Activated T-cell treated with anti-CD3 and anti-CD28 coated beads for 48 hours (primary cell): ENCODE data around the gene ASB14.
"Not testable (repeated sequence)": the region's sequence is repeated elsewhere in the genome, so short reads cannot be mapped to it uniquely, and the experiment has no call there.

Experiments used
- DNase-seq: peaks from one replicate; pipeline ENCODE4 v3.0.0-alpha.2; 2020; ENCODE audit warnings: low read depth

The ASB14 gene

DNA sequence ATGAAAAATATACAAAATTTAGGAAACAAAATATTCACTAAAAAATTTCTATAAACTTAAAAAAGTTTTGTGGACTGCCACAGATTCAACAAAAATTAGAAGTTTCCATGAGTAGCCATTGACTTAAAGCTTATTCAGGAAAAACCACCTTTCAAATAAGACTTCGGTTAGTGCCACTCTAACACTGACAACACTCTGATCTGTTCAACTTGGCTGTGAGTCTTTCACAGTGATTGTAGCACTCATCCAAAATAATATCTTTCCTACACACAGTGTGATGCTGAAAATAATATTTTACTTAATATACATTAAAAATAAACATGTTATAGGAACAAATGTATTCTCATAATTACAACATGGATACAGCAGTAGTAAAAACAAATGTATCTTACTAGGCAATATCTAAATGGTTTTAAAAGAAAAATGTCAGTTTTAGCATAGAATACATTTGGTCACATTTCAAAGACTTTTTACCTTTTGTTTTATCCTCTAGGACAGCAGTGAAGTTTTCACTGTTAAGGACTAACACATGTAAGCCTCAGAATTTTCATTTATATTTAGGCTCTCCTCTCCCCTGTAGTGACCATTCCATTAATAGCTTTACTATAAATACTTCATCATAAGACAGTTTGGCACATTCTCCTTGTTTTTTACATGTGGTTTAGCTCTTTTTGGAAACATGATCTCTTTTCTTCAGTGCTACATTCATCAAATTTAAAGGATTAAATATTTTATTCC, at the start of gene ASB14:
TSS of gene ASB14 (minus strand) at position 527 of the 738 bp plus-strand sequence. CDS start 652 bp downstream, outside the sequence.
- DNase-seq, result no peak

DNA sequence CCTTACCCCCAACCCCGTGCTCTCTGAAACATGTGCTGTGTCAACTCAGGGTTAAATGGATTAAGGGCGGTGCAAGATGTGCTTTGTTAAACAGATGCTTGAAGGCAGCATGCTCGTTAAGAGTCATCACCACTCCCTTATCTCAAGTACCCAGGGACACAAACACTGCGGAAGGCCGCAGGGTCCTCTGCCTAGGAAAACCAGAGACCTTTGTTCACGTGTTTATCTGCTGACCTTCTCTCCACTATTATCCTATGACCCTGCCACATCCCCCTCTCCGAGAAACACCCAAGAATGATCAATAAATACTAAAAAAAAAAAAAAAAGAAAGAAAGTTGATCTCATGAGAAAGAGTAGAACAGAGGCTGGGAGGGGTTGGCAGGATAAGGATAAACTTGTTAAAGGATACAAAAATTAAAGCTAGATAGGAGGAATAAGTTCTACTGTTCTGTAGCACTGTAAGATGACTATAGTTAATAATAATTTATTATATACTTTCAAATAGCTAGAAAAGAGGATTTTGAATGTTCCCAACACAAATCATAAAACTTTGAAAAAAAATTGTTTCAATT, 46.7 kb upstream of the ASB14 start:
- DNase-seq, result not testable (repeated sequence)

DNA sequence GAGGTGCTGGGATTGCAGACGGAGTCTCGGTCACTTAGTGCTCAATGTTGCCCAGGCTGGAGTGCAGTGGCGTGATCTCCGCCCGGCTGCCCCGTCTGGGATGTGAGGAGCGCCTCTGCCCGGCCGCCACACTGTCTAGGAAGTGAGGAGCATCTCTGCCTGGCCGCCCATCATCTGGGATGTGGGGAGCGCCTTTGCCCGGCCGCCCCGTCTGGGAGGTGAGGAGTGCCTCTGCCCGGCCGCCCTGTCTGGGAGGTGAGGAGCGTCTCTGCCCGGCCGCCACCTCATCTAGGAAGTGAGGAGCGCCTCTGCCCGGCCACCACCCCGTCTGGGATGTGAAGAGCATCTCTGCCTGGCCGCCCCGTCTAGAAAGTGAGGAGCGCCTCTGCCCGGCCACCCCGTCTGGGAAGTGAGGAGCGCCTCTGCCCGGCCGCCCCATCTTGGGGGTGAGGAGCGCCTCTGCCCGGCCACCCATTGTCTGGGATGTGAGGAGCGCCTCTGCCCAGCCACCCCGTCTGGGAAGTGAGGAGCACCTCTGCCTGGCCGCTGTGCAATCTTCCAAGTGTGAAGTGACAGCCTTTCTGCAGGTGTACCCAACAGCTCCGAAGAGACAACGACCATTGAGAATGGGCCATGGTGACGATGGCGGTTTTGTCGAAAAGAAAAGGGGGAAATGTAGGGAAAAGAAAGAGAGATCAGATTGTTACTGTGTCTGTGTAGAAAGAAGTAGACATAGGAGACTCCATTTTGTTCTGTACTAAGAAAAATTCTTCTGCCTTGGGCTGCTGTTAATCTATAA, 46.0 kb upstream of the ASB14 start:
- not testable (repeated sequence) for DNase-seq

DNA sequence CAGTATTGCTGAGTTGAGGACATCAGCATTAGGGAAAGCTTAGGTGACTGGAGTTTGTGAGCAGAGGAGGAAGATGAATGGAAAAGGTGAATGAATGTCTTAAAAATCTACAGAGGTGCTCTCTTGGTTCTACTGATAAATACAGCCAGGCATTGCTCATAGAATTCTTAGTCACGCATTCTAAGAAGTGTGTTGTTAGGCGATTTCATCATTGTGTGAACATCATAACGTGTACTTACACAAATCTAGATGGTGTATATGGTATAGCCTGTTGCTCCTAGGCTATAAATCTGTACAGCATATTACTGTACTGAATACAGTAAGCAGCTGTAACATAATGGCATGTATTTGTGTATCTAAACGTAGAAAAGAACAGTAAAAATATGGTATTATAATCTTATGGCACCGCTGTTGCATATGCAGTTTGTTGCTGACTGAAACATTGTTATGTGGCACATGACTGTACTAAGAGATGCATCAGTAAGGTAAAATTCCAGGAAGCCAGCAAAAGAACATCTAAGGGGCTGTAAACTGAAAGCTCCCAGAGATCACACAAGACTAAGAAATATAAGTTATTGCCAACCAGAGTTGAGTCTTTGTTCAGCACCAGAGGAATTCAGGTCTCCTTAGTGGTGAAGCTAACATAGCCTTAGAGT, 42.9 kb upstream of the ASB14 start:
- no peak for DNase-seq

DNA sequence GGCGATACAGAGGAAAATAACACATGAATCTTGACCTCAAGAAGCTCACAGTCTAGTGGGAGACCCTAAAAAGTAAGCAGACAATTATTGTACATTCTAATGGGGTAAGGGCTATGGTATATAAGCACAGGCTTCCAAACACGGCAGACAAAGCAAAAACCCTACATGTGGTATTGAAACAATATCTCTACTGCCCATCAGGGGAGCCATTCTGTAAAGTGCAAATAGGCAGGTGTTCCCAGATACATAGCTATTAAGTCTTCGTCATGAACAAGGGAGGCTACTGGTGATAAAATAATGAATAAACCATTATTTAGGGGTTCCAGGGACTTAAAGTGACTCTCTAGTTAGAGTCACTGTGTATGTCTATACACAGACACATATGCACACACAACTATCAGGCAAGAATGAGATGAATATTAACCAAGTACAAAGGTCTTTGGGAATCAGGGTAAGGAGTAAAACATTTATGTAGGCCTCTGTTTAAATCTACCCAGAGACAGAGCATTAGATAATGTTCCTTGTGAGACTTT, 38.7 kb upstream of the ASB14 start:
- no peak for DNase-seq

DNA sequence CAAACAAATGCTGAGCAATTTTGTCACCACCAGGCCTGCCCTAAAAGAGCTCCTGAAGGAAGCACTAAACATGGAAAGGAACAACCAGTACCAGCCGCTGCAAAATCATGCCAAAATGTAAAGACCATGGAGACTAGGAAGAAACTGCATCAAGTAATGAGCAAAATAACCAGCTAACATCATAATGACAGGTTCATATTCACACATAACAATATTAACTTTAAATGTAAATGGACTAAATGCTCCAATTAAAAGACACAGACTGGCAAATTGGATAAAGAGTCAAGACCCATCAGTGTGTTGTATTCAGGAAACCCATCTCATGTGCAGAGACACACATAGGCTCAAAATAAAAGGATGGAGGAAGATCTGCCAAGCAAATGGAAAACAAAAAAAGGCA, 34.0 kb upstream of the ASB14 start:
- DNase-seq, result not testable (repeated sequence)

DNA sequence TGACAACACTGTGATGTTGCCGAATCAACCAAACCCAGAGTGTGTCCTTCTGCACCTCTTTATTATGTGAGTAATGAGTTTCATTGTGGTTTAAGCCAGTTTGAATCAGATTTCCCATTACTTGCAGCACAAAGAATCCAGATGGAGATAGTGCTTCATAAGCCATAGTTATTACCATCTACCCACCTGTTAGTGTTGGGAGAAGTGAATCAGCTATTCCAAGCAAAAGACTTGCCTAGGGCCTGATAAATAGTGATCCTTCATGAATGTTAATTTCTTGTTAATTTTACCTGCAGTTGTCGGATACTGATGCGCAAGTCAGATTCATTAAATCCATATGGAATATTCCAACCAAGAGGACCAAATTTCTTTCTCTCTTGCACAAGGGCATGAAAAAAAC, 21.7 kb upstream of the ASB14 start:
- DNase-seq, result no peak

DNA sequence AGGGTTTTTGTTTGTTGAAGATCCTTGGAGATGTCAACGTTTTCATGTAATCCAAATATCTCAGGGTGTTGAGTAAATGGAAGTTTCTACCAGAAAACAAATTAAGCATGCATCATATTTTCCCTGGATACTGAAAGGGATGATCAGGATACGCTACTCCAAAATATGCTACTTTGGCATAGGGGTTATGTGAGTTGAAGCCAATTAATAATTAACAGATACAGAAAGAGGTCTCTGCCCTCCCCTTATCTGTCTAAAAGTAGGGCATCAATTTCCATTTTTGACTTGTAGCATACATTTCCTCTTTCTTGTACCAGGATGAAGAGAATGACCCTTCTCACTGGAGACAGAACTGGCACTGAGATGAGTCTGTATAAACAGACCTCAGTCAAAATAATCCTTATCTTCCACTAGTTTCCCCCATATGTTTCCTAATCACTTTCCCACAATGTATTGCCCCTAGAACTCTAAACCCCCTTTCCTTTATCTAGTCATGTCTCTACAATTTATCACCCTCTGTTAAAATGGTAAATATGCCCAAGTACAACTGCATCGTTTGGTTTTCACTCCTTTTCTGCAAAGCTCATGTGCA, 17.4 kb upstream of the ASB14 start:
- DNase-seq, result no peak

DNA sequence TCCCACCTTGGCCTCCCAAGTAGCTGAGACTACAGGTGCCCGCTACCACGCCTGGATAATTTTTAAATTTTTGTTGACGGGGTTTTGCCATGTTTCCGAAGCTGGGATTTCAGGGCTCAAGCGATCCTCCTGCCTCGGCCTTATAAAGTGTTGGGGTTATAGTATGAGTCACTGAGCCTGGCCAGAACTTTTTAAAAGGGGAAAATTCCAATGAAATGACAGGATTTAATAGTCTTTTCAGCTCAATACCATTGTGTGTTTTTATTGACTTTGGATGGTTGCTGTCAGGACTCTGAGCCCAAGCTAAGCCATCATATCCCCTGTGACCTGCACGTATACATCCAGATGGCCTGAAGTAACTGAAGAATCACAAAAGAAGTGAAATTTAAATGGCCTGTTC, 11.0 kb upstream of the ASB14 start:
- not testable (repeated sequence) for DNase-seq

DNA sequence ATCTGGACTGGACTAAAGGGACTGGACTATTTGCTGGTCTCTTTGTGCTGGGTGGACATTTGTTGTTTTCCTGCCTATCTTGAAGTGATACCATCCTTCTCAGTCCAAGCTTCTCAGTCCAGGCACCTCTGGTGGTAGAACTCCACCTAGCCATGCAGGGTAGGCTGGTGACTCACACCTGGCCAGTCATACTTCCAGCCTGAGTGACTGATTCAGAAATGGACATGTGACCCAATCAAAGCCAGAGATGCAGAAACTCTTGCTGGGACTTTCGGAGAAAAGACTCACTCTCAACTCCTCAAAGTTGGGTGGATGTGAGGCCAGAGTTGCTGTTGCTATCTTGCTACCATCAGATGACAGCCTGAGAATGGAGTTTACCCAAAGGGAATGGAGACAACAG, 5.6 kb upstream of the ASB14 start:
- DNase-seq, result no peak

DNA sequence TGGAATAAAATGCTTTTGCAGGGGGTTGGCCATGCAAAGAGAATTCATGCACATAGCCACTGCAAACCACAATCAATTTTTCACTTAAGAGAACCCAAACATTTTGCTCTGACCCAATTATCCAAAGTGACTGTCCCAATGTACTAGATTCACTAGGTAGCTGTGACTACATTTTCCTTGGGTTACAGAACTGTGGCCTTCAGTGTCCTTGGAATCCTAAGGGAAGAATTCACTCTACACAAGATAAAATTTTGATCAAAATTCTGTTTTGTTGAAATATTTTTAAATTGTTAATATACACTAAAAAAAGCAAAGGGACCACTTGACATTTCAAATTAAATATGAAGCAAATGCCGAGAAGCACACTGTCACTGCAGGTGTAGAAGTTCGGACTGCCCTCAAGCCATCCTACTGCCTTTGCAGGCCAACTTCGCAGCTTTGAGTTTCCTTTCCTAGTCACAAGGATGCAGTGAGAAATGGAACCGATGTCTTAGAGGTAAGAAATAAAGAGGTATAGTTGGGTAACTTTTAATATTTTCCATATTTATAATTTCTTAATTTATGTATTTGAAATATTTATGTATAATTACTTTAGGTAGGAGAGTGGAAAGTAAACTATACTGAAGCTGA, 527 bp upstream of the ASB14 start:
- DNase-seq, result no peak

DNA sequence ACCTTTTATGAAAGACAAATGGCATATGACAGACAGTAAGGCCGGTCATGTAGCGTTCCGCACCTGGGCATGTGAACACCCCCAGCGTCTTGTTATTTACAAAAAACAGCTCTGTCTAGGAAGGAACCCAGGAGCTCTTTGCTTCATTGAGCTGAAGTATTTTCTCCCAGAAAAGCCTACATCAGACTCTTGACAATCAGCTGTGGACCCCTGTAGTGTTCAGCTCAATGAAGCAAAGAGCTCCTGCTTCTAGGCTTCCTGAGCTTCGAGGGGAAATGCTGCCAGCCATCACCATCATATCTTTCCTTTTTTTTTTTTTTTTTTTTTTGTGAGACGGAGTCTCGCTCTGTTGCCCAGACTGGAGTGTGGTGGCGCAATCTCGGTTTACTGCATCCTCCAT, 4.1 kb downstream of the ASB14 start:
- no peak for DNase-seq

DNA sequence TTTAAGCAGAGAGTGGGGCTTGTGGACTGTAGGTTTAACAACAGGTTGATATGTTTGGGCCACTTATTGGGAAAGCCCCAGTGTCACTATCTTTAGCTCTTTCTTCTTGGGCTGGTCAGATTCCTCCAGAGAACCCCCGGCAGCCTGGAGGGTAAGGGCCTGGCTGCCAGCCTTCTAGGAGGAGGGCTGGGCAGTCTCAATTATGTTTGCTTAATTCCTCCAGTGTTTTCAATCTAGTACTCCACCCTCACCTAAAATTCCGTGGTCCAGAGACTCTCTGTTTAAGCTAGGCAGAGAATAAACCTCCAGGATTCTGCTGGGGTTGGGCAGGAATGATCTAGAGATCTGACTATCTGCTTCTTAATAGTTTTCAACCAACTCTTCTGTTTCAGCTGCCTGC, 5.3 kb downstream of the ASB14 start:
- no peak for DNase-seq

DNA sequence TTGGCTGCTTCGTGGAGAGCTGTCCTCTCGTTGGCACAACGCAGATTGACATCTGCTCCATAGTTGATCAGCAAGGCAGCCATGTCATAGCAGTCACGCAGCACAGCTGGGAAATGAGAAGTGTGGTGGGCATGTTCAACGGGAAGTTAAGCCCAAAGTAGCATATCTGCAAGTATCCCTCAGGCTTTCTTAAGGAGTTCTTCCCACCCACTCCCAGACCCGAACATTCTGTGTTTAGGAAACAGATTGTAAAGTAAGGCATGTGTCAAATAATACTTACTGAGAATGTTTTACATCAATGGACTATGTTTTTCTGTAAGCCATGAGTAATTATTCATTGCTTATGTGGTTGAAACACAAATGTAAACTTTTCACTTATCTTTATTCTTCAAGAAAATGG, 9.2 kb downstream of the ASB14 start:
- no peak for DNase-seq

DNA sequence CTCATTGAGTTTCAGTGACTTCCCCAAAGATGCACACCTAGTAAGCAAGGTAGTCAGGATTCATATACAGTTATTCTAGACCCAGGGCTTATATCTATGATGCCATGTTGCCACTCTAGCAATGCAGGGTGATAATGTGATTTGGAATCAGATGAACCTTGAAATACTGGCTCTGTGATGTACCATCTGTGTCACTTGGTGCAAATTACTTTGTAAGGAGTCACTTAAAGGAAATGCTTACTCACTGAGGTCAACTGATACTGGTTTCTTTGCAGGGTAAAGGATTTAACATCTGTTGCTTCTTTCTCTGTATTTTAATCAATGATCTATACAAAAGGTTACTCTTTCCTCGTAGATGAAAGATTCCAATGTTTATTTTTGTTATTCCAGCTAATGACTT, 10.8 kb downstream of the ASB14 start:
- no peak for DNase-seq

DNA sequence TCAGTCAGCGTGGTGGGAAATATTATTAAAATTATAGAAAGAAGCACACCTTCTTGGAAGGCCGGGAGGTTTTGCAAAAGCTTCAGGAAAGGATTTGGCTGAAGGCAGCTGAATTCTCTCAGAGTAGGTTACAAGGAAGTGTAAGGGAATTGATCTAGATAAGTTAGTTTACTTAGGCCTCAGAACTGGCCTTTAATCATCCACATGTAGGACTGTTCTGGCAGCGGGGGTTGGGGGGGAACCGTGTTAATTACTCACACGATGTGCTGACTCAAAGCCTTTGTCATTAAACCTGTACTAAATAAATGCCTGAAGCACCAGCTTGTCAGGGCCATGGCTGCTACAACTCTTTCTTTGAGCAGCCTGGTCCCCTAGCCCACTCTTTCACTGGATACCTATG, 12.8 kb downstream of the ASB14 start:
- DNase-seq, result no peak

DNA sequence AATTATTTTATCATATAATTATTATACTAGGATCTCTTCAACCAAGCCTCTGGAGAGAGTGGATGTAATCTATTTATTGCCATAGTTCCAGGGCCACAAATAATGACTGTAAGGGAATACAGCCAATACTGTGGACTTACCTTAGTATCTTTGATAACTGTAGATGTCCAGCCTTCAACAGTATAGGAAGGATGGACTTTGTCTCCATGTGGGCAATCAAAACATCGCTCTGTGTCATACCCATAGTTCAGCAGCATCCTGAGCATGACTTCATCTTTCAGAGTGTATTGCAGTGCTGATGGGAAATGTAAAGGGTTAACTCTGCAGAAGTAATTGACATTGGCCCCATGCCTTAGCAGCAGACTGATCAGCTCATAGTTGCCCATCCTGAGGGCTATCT, 14.2 kb downstream of the ASB14 start:
- DNase-seq, result no peak

DNA sequence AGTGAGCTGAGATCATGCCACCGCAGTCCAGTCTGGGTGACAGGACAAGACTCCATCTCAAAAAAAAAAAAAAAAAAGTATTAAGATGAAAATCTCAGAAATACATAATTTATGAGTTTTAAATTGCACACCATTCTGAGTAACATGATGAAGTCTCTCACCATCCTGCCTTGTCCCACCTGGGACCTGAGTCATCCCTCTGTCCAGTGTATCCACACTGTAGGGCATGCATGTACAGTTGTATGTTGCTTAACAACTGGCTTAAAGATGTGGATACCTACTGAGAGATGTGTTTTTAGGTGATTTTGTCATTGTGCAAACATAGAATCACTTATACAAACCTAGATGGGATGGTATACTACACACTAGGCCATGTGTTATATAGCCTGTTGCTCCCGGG, 17.1 kb downstream of the ASB14 start:
- no peak for DNase-seq

DNA sequence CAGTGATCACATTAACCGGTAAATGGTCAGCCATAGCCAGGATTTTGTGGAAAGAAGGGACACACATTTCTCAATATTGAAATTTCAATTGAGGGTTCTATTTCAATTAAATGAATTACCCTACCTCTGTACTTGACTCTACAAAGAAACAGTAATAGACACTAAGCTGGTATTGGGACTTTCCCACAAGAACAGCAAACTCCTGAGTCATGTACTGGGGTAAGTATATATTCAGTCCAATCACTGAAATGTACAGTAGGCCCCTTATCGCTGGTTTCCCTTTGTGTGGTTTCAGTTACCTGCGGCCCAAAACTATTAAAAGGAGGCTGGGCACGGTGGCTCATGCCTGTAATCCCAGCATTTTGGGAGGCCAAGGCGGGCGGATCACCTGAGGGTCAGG, 17.6 kb downstream of the ASB14 start:
- DNase-seq, result no peak

DNA sequence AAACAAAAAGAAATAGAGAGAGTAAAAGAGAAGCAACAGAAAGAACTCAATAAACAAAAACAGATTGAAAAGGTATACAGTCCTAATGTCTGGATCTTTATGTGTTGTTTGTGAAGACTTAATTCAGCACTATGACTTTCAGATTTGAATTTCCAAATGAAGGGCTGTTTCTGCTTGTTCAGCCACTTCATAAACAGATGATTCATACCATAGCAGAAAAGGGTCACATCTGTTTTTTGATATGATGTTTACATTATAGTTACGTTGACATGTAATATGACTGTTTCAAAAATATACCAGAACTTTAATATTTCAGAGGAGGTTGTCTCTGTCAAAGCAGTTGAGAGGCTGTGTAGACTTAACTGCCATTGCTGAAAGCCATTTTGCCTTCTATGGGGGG, 24.1 kb downstream of the ASB14 start:
- no peak for DNase-seq

DNA sequence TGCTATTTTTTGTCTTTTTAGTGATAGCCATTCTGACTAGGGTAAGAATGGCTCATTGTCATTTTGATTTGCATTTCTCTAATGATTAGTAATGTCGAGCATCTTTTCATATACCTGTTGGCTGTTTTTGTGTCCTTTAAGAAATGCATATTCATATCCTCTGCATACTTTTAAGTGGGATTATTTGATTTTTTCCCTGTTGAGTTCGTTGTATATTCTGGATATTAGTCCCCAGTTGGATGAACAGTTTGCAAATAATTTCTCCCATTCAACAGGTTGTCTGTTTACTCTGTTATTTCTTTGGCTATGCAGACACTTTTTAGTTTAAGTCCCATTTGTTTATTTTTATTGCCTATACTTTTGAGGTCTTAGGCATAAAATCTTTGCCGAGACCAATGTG, 30.6 kb downstream of the ASB14 start:
- DNase-seq, result no peak

DNA sequence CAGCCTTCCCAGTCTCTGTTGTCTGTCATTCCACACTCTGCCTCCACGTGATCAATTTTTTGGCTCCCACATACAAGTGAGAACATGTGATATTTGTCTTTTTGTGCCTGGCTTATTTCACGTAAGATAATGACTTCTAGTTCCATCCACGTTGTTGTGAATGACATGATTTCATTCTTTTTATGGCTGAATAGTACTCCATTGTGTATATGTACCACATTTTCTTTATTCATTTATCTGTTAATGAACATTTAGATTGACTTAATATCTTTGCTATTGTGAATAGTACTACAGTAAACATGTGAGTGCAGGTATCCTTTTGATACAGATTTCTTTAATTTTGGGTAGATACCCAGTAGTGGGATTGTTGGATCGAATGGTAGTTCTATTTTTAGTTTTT, 31.4 kb downstream of the ASB14 start:
- no peak for DNase-seq
